GM18951 (cell line): ENCODE data around the gene GSN.

Experiments
- POLR2A ChIP-seq: IDR thresholded peaks from 4 replicates; pipeline ENCODE4 v1.6.1; 2011; ENCODE audit warnings: mild to moderate bottlenecking; ENCODE audit not compliant: insufficient read length, insufficient read depth; ENCODE audit errors: extremely low read depth
- in situ Hi-C: fragments of 300-500 bp; cut with MboI; formaldehyde crosslinking; loops from one replicate; pipeline ENCODE4 v1.12.0; 2022; ENCODE audit warnings: low sequenced_read_pairs, mixed read lengths, inconsistent platforms; ENCODE audit not compliant: unreplicated experiment

The GSN gene

DNA sequence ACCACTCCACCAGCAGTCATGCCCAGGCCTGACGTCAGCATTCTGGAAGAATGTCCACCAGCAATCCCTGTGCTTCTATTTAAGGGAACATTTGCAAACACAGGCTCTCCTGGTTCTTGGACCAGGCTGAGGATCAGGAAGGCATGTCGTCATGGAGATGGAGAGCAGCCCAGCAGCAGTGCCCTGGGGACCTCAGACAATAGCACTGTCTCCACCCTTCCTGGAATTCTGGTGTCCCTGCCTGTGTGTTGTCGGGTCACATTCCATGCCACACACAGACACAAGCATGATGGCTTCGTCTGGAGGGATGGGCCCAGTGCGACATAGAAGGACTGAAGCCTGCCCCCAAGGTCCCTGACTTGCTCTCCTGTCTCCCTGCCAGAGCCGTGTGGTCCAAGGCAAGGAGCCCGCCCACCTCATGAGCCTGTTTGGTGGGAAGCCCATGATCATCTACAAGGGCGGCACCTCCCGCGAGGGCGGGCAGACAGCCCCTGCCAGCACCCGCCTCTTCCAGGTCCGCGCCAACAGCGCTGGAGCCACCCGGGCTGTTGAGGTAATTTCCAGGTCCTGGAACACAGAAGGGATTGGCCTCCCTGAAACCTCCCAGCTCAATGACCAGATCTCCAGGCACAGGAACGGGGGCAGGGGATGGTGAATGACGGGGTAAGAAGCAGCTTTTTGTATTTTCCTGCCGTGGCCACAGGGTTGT, 58.3 kb downstream of the GSN start:
- TF ChIP-seq POLR2A, result no peak
- in situ Hi-C loops, result no loop called here

DNA sequence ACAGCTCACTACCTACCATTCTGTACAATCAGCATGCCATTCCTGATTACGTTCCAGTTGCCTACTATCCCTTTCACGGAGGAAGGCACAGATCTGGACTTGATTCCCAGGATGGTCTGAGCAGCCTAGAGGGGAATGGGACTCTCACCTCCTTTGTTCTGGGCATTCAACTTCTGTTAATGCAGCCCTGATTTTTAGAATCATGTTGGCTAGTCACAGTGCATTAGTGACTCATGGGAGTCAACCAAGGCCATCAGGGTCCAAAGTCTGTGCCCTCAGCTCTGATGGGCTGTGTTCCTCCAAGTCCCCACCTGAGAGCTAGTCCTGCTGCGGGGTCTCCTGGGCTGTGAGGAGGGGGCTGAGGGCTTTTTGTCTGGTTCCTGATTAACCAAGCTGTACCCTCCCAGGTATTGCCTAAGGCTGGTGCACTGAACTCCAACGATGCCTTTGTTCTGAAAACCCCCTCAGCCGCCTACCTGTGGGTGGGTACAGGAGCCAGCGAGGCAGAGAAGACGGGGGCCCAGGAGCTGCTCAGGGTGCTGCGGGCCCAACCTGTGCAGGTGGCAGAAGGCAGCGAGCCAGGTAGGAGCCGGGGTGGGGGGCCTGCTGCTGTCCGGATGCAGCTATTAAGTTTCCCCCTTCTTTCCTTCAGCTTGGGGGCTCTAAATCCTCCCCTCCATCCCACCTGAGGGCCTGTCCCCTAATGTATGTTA, 59.1 kb downstream of the GSN start:
- TF ChIP-seq POLR2A, result no peak
- in situ Hi-C loops, result no loop called here

DNA sequence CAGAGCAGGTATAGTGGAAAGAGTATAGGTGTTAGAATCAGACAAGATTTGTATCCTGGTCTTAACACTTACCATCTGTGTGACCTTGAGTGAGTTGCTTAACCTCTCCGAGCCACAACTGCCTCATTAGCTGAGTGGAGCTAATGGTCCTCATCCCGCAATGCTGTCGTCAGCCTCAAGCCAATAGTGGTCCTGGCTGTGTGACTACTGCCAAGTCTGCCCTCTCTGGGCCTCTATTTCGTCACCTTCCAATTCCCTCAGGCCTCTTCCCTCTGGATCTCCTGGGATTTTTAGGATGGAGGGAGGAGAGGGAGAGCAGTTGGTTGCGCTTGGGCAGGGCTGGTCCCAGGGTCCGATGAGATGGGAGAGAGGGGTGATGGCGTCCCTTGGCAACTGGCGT, 60.5 kb downstream of the GSN start:
- in situ Hi-C loops, result no loop called here
- TF ChIP-seq POLR2A, result no peak

DNA sequence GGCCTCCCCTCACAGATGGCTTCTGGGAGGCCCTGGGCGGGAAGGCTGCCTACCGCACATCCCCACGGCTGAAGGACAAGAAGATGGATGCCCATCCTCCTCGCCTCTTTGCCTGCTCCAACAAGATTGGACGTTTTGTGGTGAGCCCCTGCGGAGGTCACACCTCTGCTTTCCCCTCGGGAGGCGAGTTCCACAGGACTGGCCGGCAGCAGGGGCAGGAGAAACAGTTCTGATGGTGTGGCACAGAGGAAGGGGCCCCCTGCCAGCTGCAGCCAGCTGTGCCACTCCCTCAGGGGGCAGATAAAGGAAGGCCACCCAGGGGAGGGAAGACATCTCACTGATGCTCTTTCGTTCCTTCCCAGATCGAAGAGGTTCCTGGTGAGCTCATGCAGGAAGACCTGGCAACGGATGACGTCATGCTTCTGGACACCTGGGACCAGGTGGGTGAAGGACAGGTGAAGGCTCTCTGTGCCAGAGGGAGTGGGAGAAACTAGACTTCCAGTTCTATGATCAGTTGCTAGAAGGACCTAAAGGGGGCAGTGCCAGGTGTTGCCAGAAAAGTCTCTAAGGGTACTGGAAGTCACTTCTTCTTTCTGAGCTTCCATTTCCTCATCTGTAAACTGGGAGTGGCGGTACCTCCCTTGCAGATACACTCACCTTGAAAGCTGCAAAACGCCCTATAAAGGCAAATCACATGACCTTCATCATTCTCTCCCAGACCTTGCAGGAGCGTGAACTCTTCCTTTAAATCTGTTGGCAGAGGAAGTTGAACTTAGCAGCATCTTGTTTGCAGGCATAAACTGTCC, 61.1 kb downstream of the GSN start:
- no peak for TF ChIP-seq POLR2A
- in situ Hi-C loops, result no loop called here

DNA sequence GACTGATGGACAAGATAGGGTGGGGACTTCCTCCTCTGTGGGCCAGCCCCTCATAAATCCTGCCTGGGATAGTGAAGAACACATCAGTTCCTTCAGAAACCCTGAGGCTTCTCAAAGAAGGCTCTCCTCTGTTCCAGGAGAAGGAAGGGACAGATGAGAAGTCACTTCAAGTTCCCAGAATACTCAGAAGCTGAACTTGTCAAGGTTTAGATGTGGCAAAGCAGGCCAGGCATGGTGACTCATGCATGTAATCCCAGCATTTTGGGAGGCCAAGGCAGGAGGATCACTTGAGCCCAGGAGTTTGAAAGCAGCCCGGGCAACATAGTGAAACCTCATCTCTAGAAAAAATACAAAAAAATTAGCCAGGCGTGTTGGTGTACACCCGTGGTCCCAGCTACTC, 63.6 kb downstream of the GSN start:
- TF ChIP-seq POLR2A, result no peak
- in situ Hi-C loops, result no loop called here

DNA sequence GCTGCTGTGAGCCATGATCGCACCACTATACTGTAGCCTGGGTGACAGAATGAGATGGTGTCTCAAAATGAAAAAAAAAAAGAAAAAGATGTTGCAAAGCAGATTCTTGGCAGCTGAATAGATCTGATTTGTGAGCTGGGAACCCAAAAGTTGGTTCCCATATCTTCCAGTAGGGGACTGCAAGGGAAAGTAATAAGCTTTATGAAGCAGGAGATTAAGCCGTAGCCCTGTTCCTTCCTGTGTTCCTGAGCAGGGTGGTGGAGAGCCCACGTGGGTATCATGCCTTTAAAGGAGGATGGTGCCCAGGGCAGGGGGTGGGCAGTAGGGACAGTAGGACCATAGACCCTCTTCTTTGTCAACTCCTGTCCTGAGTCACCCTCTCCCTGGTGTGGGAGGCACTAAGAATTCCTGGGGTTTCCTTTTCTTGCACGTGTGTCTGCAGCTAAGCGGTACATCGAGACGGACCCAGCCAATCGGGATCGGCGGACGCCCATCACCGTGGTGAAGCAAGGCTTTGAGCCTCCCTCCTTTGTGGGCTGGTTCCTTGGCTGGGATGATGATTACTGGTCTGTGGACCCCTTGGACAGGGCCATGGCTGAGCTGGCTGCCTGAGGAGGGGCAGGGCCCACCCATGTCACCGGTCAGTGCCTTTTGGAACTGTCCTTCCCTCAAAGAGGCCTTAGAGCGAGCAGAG, 64.2 kb downstream of the GSN start:
- in situ Hi-C loops, result no loop called here
- no peak for TF ChIP-seq POLR2A

DNA sequence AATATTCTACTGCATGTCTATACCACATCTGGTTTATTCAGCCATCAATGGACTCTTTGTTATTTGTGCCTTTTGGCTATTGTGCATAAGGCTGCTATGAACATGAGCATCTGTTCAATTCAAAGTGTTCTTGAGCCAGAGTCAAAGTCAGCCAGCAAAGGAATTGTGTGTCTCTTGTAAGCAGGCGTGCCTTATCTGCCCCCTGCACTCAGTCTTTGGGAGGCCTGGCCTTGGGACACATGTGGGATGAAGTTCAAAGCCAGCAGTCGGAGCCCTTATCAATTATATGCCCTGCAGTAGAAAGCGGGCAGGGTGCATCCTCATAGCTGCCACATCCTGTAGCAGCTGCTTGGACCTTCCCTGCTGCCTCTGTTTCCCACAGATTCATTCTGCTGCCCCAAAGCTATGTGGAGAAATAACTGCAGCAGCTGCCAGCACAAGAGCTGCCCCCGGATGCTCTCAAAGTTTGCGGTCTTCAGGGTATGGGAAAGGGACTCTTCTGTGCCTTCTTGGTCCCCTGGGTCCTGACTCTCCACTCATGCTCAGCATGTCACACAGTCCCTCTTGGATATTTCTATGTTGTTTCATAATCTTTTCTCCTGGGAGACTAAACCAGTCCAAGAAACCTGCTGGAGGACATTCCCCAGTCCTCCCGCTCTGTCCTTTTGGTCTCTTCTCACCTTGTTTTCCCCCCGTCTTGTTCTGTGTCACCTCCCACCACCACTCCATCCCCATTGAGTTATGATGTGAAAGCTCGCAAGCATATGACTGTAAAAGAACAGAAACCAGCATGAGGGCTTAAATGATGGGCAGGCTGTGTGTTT, 66.2 kb downstream of the GSN start:
- in situ Hi-C loops, result no loop called here
- no peak for TF ChIP-seq POLR2A

DNA sequence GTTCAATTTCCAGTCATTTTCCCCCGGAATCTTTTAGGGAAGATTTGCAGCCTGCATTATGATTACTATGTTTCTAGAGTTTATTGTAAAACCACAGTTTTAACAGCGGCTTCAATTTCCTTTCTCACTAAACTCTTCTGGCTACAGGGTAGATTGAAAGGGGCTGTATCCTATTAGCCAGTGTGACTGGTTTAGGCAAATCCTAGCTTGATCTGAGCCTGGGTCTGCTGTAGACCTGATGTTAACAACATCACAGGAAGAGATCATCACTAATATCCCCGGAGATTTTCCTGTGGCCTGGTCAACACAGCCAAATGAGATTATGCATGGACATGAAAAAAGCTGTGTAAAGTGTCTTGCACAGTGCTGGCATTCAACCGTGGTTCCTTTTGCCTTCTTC, 68.7 kb downstream of the GSN start:
- in situ Hi-C loops, result loop anchor here (5.0 kb wide), 1 partner anchor 46 kb away; no protein-coding TSS in a partner anchor

DNA sequence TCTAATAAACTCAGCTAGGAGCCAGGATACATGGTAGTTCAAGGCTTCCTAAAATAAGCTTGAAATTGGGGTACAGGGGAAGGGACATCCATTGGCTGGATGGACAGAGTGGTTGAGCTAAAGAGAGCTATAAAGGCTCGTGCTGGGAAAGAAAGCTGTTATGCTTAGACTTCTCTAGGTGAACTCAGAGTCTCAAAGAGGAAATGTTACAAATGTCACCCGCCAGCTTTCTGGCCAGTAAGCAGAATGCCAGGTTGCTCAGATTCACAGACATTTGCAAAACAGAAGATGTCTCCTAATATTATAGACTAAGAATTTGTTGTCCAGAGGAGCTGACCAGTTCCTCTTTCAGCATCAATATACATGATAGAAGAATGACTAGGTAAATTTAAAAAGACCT, 71.5 kb downstream of the GSN start:
- TF ChIP-seq POLR2A, result no peak
- in situ Hi-C loops, result loop anchor here (5.0 kb wide), 1 partner anchor 43 kb away; no protein-coding TSS in a partner anchor

More for the DNA sequence above, 68.7 kb downstream of the GSN start:
- no peak for TF ChIP-seq POLR2A

DNA sequence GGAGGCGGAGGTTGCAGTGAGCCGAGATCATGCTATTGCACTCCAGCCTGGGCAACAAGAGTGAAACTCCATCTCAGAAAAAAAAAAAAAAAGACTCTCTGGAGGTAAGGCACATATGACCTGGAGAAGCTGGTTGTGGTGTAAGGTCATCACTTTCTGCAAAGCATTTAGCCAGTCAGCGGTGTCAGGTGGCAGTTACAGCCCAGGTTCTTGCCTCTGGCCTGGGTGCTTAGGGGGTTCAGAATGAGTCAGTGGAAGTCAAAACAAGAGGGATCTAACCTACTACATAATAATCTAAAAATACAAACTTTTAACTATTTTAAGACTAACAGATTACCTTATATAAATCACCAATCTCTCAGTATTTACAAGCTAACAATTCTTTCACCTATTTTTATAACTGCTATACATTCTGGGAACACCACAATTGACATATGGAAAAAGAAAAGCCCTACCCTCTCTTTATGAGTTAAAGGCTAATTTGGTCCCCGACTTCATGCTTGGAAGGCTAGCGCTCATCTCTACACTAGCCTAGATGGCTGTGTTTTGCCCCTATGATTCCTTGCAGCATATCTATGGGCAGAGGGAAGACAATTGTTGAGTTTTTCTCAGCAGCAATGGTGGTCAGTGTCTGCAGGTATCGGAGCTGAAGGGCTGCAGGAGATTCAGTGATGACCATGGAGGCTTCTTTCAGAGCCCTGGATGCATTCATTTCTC, 72.9 kb downstream of the GSN start:
- in situ Hi-C loops, result no loop called here
- no peak for TF ChIP-seq POLR2A

DNA sequence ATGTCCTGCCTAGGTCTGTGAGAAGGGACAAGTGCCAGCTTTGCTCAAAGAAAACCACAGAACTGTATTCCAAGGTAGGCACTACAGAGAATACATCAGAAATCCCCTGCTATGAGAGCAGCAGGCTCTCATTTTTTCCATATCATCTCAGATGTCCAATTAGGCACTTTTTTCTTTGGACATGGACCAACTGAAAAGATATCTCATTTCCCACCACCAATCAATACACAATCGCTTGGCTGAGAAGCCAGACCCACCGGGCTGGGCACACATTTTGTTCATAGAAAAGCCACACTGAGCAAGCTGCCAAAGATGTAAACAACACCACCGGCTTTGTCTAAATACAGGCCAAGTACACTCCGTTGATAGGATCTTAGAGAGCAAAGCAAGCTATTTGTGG, 76.2 kb downstream of the GSN start:
- TF ChIP-seq POLR2A, result no peak
- in situ Hi-C loops, result no loop called here

DNA sequence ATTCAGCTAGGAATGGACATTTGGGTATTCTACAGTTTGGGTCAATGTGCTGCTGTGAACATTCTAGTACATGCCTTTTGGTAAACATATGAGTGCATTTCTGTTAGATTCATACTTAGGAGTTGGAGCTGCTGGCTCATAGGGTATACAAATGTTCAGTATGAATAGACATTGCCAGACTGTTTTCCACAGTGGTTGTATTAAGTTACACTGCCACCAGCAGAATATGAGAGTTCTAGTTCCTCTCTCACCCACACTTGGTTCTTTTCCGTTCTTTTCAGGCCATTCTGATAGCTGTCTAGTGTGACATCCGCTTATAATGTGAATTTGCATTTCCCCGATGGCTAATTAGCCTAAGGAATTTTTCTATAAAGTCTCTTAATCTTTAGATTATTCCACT, 77.1 kb downstream of the GSN start:
- TF ChIP-seq POLR2A, result no peak

DNA sequence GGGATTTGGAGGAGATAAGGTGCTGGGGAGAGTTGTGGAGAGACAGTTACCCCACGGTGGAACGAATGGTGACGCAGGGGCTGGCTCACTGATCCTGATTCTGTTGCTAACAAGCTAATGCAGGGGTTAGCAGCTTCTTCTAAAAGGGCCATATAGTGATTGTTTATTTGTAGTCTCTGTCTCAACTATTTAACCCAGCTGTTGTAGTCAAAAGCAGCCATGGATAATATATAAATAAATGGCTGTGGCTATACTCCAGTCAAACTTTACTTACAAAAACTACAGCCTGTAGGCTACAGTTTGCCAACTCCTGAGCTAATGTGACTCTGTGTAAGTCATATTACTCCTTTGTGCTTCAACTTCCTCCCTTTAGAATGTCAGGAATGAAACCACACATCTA, 80.3 kb downstream of the GSN start:
- in situ Hi-C loops, result no loop called here
- TF ChIP-seq POLR2A, result no peak

More for the DNA sequence above, 77.1 kb downstream of the GSN start:
- in situ Hi-C loops, result no loop called here
